ENCODE data around the gene DNAH8. TPM values are rescaled to one million over a fixed set of nuclear protein-coding genes. Genes with fewer than 3 reads are reported as not detected.

DNAH8 gene
- total and polyA plus RNA-seq, 4 donors: 0.01 to 0.37 (median 0.11) TPM

- no peaks in the 10 kb centered on the region for H3K27me3 ChIP-seq (ENCODE audit: control insufficient read depth in 3 of 3, insufficient read depth in 3 of 3, low read length in 2 of 3)
- no peak overlapping the region for H3K27ac ChIP-seq (ENCODE audit: low read depth in 1 of 2, low read length in 1 of 2)
- DNase-seq (no peak), ATAC-seq (ENCODE audit: insufficient read depth, low FRiP score) (no peak)
- no peaks in the 10 kb centered on the region for H3K9me3 ChIP-seq (ENCODE audit: control insufficient read depth in 4 of 4, insufficient read depth in 3 of 4, low read length in 3 of 4)
- no peaks in the 10 kb centered on the region for H3K36me3 ChIP-seq (ENCODE audit: control insufficient read depth in 4 of 4, insufficient read depth in 4 of 4, low read length in 4 of 4)
- no peak overlapping the region for H3K4me3 ChIP-seq
- H3K9ac ChIP-seq (ENCODE audit: insufficient read depth in 1 of 2, low read length in 2 of 2): no peak overlapping the region
- no peak for TF ChIP-seq CTCF (IDR thresholded peaks at IDR 0.05; ENCODE audit: control extremely low read depth, extremely low read depth)
- WGBS, 2 donors: 93 to 95% methylated on average over 3 of the region's 3 CpGs
- no peaks in the 10 kb centered on the region for H3K4me1 ChIP-seq (ENCODE audit: control insufficient read depth in 5 of 5, insufficient read depth in 5 of 5, low read length in 5 of 5)
Measured at GRCh38 chr6:38901802-38902522, 186.9 kb downstream of the DNAH8 start.

- WGBS, 2 donors: 86 to 89% methylated on average over 4 of the region's 4 CpGs
- no peak for TF ChIP-seq CTCF (IDR thresholded peaks at IDR 0.05; ENCODE audit: control extremely low read depth, extremely low read depth)
- no peak overlapping the region for H3K9ac ChIP-seq (ENCODE audit: insufficient read depth in 1 of 2, low read length in 2 of 2)
- DNase-seq (no peak), ATAC-seq (ENCODE audit: insufficient read depth, low FRiP score) (no peak)
- no peaks in the 10 kb centered on the region for H3K27me3 ChIP-seq (ENCODE audit: control insufficient read depth in 3 of 3, insufficient read depth in 3 of 3, low read length in 2 of 3)
- H3K4me1 ChIP-seq (ENCODE audit: control insufficient read depth in 5 of 5, insufficient read depth in 5 of 5, low read length in 5 of 5): no peaks in the 10 kb centered on the region
- H3K36me3 ChIP-seq (ENCODE audit: control insufficient read depth in 4 of 4, insufficient read depth in 4 of 4, low read length in 4 of 4): no peaks in the 10 kb centered on the region
- H3K27ac ChIP-seq (ENCODE audit: low read depth in 1 of 2, low read length in 1 of 2): no peak overlapping the region
- no peaks in the 10 kb centered on the region for H3K9me3 ChIP-seq (ENCODE audit: control insufficient read depth in 4 of 4, insufficient read depth in 3 of 4, low read length in 3 of 4)
- no peak overlapping the region for H3K4me3 ChIP-seq
Measured at GRCh38 chr6:38906582-38906981, 191.5 kb downstream of the DNAH8 start.

- ATAC-seq (ENCODE audit: insufficient read depth, low FRiP score) (no peak), DNase-seq (no peak)
- Histone ChIP-seq H3K4me1 (ENCODE audit: control insufficient read depth in 5 of 5, insufficient read depth in 5 of 5, low read length in 5 of 5) (no peaks in the 10 kb centered on the region), H3K4me3 (no peak overlapping the region), H3K36me3 (ENCODE audit: control insufficient read depth in 4 of 4, insufficient read depth in 4 of 4, low read length in 4 of 4) (no peaks in the 10 kb centered on the region), H3K27me3 (ENCODE audit: control insufficient read depth in 3 of 3, insufficient read depth in 3 of 3, low read length in 2 of 3) (no peaks in the 10 kb centered on the region), H3K9ac (ENCODE audit: insufficient read depth in 1 of 2, low read length in 2 of 2) (no peak overlapping the region), H3K27ac (ENCODE audit: low read depth in 1 of 2, low read length in 1 of 2) (no peak overlapping the region), H3K9me3 (ENCODE audit: control insufficient read depth in 4 of 4, insufficient read depth in 3 of 4, low read length in 3 of 4) (no peaks in the 10 kb centered on the region)
- no peak for TF ChIP-seq CTCF (IDR thresholded peaks at IDR 0.05; ENCODE audit: control extremely low read depth, extremely low read depth)
Measured at GRCh38 chr6:38907264-38907663, 192.2 kb downstream of the DNAH8 start.
